Suppressor macrophage treated with lipopolysaccharide for 4 hours (primary cell): ENCODE data around the gene KRT78.

Experiments used
- DNase-seq: peaks from one replicate; pipeline ENCODE4 v3.0.0-alpha.2; 2020

Gene KRT78

DNA sequence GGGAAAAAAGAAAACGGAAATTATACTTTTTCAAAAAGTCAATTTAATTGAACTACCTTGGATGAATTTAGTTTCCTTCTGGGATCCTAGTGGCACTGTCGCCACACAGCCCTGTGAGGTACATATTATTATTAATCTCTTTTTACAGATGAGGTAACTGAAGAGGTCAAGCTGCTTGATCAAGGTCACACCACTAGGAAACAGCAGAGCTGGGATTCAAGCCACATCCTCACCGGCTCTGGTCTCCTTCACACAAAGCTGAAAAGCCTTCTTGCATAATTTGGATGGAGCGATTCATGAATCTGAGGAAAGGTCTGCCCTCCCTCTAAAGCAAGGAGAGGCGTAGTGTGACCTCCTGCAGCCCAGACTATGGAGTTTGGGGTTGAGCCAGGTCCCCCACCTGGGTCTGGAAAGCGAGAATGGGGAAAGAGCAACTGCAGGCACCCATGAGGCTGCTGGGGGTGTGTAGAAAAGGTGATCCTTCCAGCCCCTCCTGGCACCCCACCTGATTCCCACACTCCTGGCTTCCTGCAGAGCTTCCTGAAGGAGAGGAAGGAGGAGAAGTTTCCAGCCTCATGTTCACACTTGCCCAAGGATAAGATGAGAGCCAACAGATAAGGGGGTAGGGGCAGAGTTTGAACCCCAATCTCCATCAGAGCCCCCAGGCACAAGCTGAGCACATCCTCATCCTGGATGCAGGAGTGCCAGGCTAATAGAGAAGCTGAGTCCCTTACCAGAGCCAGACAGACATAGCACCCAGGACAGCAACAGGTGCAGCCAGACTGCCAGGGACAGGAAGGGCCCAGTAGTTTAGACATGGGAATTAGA is 10.8 kb downstream of the KRT78 start:
- DNase-seq, result no peak

DNA sequence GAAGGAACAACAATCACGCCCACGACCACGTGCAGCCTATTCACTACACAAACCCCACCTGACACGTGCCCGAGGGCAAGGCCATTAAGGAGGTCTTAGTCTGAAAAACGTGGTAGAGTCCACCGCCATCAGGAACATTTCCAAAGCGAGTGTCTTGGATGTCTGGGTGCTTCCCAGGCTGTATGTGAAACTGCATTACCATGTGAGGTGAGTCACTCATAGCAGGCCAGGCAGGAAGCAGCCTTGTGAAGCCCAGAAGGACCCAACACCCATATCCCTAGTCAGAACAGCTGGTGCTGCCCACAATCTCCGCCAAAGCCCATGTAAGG is 11.4 kb downstream of the KRT78 start:
- DNase-seq, result peak; percentile 71

DNA sequence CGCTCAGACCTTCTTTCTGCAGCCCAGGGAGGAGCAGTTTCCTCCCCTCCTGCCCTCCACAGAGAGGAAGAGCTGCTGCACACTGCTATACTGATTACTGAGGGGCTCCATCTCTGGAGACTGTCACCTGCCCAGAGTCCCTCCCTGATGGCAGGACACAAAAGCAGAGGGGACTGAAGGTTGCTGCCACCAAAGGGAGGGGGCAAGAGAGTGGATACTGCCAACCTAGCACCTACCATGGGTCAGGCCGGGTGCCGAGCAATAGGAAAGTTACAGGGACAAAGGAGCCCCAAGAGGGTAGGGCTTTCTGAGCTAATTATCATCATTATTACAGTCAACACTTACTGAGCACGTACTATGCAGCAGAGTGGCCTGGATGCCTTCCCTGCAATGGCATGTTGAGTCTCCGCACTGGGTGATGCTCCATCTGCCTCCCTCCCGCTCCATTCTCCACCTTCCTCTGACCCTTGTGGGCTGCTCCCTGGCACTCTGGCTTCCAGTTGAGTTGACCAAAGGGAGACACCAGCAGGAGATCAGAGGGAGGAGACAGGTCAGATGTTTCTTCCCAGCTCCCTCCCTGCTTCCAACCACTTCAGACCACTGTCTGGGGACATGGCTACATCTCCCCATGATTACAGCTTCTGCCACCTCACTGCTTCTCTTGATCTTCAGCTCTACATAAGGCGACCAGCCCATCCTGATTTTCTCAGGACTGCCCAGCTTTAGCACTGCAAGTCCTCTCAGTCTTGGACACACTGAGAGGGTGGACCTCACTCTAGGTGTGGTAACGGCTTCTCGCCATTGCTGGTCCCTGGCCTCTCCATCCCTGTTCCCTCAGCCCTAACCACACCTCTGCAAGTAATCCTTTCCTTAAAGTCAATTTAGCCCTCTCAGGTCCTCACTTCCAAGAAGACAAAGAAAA is 12.0 kb downstream of the KRT78 start:
- DNase-seq, result no peak

DNA sequence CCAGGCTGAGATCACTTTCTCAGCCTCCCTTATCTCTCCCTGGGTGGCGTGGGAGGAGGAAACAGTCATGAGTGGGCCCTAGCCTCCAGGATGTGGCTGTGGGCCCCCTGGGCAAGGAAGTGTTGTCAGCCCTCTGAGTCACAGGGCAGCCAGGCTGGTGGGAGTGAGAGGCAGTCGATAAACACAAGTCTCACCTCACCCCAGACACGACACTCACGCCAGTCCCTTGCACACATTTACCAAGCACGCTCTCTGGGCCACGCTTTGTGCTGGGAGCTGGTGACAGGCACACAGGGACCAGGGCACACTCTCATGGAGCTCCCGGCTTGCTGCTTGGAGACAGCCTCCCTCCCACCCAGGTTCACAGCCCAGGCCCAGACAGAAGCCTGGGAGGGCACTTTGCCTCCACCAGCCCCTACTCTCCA is 12.7 kb downstream of the KRT78 start:
- DNase-seq, result peak; percentile 74

DNA sequence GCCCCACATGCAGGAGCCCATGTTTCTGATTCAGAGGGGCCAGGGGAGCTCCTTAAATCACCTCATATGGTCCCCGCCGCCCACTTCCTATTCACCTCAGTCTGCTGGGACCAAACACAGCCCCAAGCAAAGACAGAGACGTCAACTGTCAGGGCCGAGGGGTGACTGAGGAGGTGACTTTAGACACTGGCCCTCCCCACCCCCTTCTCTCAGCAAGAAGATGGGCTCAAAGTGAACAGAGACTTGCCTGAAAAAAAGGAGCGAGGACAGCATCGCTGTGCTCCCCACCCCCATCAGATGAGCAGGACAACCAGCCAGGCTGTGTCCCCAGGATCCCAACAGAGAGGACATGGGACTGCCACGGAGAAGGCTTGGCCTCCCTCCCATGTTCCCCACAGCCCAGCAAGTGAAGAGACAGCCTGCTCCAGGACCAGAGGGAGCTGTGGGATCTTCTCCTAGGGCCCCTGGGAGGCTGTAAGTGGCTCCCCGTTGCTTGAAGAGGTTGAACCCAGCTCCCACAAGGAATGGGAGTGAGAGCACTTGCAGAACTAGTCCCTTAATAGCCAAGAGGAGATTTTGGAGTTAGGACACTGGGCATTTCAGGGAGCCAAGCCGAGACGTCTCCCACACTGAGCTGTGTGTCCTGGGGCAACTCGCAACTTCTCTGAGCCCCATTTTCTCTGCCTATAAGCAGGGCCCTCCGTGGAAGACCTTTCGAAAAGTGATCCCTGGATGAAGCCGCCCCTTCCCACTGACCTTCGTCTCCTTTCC is 13.3 kb downstream of the KRT78 start:
- no peak for DNase-seq

DNA sequence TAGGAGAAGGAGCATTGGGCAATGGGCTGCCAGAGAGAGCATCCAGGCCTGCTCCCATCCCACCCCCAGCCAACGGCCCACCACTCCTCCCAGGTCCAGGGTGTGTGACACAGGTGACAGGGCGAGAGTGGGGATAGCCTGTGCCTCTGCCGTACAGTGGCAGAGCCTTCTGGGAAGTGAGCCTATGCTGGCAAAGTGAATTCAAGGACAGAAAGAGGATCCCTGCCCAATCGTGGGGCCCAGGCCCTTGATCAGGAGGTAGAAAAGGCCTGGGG is 14.1 kb downstream of the KRT78 start:
- DNase-seq, result no peak

DNA sequence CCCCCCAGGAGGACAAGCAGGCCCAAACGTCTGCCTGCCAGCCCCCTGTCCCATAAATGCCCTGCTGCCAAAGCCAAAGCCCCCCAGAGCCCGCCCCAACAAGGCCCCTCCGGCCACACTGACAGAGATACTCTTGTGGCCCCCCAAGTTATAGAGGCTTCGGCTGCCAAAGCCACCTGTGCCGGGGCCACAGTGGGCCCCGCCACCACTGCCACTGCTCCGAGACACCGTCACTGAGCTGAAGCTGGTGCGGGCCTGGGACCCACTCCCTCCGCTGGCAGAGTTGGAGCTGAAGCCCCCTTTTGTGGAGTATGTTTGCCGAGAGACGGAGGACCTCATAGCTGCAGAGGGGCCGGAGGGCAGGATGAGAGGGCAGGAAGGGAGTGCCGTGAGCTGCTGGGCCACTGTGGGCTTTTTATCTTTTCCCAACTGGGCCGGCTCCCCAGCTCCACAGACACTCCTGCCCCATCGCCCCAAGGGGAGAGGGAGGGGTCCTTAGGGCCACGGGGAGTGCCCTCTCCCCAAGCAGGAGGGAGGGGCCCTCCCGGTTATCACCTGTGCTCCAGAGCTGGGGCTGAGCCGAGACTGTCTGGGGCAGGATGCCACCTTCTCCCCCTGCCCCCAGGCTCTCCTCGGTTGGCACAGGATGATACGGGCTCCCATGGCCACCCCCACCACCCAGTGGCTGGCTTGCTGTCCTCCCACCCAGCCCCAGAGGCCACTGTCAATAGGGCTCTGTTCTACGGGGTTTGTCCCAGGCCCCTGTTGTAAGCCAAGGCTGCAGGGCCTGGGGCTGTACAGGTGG is 14.7 kb downstream of the KRT78 start, which contains the start of gene KRT79:
Gene KRT79, minus strand, starts transcription at position 390 of the 805 bp plus-strand sequence. Its CDS starts 51 bp downstream, at position 339.
- no peak for DNase-seq

DNA sequence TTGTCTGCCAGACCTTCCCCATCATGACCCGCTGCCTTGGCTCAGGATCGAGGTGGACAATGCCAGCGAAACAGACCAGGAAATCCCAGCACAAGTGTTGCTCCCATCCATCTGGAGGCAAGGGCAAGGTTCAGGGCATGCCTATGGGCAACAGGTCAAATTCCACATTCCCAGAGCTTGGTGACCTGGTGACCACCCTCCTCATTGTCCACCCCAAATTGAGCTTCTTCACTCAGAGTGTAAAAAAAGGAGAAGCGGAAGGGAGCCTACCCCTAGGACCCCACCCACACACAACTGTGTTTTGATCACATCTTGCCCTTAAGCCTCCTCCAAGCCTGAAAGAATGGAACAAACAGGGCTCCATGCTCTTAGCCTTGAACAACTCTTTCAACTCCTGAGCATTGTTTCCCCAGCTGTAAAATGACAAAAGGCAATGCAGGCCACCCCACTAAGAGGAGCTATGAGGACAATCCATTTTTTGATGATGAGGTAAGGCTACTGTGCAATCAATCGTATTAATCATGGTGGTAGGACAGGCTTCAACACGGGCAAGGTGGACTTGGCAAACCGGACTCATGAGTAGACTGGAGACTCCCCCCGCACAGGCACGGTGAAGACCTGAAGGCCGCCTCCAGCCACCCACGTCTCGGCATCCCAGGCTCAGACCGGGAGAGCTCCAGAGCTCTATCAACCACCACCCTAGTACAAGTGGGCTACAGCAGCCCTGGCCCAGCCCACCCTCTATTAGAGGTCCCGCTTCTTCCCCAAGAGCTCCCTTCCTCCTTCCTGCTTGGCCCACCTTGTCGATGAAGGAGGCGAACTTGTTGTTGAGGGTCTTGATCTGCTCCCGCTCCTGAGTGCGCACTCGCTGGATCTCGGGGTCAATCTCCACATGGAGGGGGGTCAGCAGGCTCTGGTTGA is 15.5 kb downstream of the KRT78 start:
- DNase-seq, result peak; percentile 39

DNA sequence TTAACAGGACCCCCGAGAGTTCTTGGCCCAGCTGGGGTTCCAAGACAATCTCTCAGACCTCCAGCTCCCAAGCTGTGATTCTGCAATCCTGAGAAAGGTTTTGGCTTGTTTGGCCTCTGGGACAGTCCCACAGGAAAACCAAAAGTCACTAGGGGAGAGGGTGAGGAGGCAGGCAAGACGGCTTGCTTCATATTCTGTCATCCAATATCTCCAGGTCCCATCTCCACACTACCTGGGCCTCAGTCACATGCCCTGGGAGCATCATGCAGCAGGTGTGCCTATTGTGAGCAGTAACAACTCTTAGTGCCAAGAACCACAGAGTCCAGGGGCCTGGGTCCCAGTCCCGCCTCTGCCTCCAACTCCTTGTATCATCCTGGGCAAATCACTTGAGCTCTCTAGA is 16.3 kb downstream of the KRT78 start:
- DNase-seq, result no peak

DNA sequence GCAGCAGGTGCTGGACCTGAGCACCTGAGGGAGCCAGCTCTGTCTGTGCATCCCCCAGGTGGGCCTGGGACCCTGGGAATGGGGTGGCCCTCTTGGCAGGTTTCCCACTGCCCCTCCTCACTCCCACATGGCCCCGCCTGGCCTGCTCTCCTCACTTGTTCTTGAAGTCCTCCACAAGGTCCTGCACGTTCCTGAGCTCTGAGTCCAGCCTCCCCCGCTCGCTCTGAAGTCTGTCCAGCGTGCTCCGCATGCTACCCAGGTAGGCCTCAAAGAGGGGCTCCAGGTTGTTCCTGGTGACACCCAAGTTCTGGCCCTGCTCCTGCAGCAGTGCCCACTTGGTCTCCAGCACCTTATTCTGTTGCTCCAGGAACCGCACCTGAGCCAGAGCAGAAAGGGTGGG is 17.5 kb downstream of the KRT78 start:
- no peak for DNase-seq

DNA sequence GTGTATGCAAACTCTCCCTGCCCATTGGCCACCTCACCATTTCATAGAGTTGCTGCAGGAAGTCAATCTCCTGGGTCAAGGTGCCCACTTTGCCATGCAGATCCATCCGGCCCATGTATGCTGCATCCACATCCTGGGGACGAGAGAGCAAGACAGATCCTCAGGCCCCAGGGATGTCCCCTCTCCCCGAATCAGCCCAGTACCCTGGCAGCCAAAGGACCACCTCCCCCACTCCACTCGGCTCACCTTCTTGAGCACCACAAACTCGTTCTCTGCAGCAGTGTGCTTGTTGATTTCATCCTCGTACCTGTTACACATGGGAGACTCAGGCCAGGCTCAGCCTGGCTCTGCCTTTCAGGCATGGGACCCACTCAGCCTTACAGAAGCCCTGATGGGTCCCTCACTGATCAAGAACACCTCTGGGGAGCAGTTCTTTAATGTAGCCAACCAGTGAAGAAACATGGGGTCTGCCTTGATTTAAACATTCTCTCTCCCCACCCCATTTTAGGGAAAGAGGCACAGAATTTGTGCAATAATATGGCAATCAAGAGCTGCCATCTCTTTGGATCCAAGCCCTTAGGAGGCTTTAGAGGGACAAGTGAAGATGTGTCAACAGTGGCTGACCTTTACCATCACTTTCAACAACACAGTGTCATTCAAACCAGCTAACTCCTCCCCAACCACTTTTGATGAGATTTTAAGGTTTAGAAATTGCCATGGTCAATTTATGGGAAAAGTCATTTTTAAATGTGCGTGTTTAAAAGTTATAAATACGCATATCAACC is 18.6 kb downstream of the KRT78 start:
- peak; percentile 37 for DNase-seq

DNA sequence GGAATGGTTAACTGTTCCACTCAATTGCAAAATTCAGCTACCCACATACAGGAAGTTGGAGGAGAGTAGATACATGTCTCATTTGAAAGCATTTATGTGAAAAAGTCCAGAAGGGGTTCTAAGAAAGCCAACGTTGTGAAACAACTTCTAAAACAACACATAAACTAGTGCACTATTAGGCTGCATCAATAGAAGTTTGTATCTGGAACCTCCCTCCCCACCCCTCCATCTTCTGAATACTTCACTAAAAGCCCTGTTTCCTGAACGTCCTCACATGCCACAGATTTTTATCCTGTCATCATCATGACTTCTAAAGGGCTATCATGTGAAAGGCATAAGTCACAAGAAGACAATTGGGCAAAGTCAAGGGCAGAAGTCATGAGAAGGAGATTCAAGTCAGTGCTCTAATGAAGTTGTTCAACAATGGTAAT is 20.2 kb downstream of the KRT78 start:
- DNase-seq, result peak; percentile 79

DNA sequence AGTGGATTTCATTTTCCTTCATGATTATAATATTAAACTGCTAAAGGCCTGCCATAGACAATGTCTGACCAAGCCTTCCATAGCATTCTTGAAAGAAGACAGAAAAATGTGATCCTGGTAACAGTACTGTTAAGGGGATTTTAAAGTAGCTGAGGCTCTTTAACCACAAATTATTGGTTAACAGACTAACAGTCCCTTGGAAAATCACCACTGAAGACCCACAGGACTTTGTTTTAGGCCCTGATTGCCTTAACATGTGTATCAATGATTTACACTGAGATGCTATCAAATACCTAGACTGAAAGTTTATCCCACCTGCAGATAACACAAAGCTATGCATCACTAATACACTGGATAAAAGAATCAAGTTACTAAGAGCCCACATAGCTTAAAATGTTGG is 20.6 kb downstream of the KRT78 start:
- no peak for DNase-seq

DNA sequence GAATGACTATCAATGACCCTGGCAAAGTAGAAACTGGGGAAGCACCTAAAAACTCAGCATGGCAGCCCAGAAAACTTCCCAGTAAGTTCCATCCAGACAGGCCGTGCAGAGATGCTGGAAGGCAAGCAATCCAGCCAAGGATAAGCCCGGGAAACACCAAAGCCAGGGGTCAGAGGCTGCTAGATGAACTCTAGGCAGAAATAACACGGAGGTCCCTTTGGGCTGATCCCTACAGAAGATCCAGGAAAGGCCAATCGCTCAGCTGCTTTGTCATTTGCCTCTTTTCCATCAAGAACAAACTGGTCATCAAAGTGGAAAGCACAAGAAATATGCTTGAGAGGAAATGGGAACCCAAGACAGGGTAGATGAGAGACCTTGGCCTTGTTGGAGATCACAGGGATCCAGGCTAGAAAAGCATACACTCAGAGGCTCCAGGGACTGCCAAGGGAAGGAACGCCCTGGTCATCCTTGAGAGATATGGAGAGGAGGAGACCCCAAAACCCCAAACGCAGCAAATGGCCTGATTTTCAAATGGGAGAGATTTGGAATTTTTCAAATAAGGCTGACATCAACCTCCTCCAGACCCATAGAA is 21.2 kb downstream of the KRT78 start:
- DNase-seq, result no peak

DNA sequence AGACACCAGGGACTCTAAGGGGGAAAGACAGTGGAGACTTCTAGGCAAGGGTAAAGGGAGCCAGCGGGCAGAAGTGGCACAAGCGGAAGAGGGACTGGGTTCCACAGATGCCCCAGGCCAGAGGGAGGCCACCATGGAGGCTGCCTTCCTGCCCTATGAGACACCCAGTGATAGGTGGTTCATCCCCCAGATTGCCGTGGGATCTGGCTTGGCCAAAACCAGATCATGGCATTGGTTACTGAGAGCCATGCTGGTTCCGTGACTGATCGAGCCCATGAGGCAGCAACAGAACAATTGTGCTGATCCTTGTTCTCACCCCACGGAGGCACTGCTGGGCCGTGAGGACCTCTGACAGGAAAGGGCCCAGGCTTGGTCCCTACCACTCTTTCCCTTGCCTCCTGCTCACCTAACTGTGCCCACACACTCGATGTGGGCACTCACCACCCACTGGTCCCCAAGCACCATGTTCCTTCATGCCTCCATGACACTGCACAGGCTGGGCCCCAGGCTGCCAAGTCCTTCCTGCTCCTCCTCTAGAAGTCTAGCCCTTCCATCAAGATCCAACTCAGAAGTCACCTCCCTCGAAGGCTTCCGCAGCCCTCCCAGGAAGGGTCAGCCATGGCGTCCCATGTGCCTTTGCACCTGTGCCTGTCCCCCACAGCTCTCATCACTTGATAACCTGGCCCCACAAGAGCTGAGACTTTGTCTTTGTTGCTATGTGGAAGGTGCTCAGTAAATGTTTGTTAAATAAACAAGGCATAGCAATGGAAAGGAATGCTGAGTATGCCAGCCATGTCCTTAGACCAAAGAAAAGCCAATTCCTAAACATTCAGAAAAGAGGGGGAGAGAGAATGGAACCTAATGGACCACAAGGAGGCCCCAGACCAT is 21.9 kb downstream of the KRT78 start:
- DNase-seq, result no peak

DNA sequence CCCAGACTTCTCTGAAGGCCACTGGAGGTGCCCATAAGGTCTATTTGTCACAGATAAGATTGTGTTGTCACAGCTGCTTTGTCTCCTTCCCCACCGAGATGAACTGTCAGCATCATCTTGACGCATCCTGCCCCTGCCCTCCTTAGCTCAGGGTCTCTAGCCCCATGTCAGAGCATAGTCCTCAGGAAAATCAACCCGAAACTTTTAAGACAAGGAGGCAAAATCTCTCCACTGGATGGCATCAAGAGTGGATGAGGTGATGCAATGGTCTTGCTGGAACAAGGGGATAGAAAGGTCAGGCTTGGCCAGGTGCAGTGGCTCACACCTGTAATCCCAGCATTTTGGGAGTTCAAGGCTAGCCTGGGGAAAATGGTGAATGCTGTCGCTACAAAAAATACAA is 22.8 kb downstream of the KRT78 start:
- no peak for DNase-seq

DNA sequence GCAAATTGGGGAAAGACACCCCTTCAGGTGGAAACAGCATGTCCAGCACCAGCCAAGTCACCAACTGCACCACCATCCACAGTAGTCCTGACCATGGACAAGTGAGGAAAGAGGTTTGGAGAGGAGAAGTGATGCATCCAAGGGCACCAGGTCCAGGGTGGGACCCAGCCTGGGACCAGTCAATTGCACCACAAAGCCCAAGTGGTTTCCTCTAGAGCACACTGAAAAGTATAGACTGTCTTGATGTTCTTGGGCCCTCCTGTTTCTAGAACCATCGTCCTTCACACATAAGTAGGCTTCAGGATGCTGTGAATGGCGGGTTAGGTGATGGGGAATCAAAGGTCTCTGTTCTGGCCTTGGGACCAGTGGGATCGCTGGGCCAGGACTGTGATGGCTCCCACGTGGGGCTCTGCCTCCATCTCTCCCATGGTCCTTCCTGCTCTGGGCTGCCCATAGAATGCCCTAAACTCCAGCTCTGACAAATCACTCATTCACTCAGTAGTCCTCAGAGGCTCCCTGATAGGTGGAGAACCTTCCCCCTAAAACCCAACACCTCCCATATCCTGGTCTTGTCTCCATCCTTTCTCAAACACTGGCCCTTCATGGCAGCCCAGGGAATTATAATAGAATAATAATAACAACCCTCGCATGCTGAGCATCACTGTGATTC is 23.9 kb downstream of the KRT78 start:
- DNase-seq, result no peak

DNA sequence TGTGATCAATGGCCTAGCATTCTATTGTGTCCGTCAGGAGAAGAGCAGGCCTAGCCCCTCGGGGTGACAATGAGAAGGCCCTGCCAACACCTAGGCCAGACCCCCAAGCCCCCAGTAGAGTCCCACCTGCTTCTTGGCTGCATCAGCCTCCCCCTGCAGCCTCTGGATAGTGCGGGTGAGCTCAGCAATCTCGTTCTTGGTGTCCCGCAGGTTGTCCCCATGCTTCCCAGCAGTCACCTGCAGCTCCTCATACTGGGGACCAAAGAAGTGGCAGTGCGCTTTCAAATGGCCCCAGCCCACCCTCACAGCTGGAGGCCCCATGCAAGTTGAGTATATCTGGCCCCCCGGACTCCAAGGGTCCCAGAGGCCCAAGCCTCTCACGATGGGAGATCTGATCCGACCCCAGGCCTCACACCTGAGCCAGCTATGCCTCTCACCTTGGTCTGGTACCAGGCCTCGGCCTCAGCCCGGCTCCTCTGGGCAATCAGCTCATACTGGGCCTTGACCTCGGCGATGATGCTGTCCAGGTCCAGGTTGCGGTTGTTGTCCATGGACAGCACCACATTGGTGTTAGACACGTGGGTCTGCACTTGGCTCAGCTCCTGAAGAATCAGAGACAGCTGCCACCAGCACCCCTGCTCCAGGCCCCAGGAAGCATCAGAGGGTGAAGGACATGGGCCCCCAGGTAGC is 24.9 kb downstream of the KRT78 start:
- no peak for DNase-seq
